ENCODE results near the gene SDHA.
"Not testable (repeated sequence)": the region's sequence is repeated elsewhere in the genome, so short reads cannot be mapped to it uniquely, and the experiment has no call there.

SDHA gene

DNA sequence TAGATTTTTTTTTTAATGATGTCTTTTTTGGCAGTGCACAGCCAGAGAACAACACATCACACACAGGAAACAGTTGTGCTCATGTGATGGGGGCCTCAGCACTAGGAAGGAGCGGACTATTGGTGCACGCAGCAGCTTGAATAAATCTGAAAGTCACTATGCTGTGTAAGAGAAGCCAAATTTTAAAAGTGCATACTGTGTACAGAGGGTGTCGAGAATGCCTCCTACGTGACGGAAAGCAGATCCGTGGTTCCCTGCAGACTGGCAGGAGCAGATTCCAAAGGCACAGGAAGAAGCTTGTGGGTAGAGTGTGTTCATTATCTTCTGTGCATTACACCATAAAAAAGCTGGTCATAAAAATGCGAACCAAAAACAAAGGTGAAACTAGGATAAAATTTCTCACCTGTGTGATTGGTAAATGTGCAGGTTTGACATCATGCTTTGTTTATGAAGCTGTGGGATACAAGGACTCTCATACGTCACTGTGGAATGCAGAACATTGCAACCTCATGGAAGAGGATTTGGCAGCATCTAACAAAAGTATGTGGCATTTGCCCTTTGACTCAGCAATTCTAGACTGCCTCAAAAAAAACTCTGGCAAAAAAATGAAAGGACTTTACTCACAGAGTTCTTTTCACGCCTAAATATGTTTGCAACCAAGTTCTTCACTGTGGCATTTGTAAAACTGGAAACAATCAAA, 45.3 kb downstream of the SDHA start:
- not testable (repeated sequence) for DNase-seq

DNA sequence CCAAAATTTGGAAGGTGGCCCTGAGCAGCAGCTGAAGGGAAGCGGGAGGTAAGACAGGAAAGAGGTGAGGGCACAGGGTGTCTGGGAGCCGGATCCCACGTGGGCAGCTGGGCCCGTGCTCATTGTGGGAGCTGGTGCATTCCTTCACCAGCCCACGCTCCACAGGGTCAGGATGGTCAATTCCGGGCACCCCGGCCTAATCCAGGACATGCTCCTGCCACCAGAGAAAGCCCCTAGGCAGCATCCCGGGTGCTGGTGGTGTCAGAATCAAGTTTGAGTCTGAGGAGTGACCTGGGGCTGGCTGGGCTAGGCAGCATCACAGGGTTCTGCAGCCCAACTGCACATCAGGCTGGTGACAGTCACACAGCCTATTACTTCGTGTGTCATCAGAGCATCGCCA, 46.2 kb downstream of the SDHA start:
- DNase-seq = no peak

DNA sequence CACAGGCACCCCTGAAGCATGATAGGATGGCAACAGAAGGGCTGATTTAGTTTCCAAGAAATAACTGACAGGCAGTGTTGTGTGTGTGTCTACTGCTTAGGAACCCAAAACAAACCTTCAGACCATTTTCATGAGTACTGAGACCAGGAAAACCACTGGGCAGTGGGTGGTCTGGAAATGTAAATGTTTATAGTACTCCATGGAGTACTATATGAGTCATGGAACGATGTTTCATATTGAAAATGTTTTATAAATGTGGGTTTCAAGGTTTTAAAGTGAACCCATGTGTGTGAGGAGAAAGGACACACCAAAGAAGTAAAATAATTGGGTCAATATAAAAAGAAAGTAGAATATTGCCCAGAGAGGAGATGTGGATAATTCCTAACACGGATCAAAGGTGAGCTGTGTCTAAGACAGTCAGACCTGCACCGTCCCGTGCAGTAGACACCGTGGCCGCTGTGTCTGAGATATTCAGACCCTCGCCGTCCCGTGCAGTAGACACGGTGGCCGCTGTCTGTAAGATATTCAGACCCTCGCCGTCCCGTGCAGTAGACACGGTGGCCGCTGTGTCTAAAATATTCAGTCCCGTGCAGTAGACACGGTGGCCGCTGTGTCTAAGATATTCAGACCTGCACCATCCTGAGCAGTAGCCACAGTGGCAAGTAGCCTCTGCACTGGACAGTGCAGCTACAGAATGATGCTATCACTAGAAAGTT, 48.3 kb downstream of the SDHA start:
- not testable (repeated sequence) for DNase-seq

- no peak for DNase-seq
These were observed 49.6 kb downstream of the SDHA start for GRCh38 chr5:267716-268115.

DNA sequence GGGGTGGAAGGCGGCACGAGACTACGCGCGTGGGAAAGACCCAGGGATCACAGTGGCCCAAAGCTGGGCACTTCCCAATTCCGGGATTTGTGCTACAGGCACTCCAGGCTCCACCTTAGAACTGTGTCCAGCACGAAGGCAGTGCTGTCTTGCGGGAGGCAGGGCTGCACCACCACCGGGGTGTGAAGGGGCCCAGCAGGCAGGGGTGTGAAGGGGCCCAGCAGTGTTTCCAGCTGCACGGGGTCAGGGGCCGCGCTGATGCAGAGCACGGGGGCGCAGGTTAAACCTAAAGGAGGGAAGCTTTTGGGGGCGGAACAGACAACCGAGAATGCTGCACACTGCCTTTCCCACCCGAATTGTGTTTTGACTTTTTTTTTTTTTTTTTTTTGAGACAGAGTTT, 52.2 kb downstream of the SDHA start:
- DNase-seq = no peak

DNA sequence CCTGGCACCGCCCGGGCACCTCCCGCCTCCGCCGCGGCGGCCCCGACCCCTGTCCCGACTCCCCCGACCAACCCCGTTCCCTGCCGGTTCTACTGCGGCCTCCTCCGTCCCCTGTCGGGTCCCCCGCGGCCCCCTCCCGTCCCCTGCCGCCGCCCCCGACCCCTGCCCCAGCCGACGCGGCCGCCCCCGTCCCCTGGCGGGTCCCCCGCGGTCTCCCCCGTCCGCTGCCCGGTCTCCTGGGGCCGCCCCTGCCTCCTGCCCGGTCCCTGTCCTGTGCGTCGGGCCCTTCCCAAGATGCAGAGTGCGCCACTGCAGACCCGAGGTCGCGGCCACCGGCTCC, 53.7 kb downstream of the SDHA start:
- DNase-seq = not testable (repeated sequence)

DNA sequence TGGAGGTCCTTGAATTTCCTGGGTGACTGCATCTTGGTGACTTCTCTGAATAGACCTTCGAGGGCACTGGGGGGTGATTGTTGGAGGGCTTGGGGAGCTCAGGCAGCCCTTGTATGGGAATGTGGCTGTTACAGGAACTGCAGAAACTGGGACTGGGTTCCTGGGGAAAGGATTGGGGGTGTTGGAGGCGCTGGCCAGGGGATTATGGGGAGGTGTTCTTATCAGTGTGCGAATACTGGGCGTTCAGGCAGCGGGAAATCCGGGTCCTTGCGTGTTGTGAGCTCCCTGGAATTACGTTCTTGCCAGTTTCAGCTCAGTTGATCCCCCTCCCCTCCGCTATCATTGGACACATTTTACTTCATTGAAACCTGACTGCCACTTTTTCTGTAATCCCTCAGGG, 55.0 kb downstream of the SDHA start:
- not testable (repeated sequence) for DNase-seq

DNA sequence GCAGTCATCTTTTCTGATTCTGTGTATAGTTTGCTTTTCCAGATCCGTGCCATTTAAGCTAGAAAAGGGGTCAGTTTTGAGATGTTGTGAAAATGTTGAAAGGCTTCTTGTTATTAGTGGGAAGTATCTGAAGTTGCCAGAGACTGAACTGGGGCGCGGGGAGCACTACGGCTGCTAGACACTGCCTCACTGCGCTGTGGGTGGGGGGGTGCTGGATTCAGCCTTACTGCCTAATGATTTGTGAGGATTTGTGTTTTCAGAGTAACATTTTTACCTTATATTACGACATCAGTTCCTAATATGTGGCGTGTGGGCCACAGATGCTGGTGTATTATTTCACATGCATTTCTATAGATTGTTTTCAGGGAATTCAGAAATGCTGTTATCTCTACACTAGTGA, 55.4 kb downstream of the SDHA start:
- not testable (repeated sequence) for DNase-seq

- DNase-seq = not testable (repeated sequence)
These were observed 56.2 kb downstream of the SDHA start for GRCh38 chr5:274346-274745.

DNA sequence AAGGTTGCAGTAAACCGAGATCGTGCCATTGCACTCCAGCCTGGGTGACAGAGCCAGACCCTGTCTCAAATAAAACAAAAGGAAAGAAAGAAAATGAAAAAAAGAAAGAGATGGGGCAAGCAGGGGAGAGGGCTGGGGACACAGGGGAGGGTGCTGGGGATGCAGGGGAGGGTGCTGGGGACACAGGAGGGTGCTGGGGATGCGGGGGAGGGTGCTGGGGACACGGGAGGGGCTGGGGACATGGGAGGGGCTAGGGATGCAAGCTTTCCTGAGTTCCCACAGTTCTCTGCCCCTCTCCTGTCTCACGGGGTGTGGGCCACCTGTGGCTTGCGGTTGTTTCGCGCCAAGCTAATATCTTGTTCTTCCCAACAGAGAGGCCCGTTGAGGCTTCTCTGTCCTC, 60.5 kb downstream of the SDHA start:
- no peak for DNase-seq

- DNase-seq = not testable (repeated sequence)
These were observed 61.0 kb downstream of the SDHA start for GRCh38 chr5:279051-279665.

GRCh38 chr5:285991-286557, 68.0 kb downstream of the SDHA start:
- no peak for DNase-seq

GRCh38 chr5:290200-290599, 72.1 kb downstream of the SDHA start:
- DNase-seq = not testable (repeated sequence)

DNA sequence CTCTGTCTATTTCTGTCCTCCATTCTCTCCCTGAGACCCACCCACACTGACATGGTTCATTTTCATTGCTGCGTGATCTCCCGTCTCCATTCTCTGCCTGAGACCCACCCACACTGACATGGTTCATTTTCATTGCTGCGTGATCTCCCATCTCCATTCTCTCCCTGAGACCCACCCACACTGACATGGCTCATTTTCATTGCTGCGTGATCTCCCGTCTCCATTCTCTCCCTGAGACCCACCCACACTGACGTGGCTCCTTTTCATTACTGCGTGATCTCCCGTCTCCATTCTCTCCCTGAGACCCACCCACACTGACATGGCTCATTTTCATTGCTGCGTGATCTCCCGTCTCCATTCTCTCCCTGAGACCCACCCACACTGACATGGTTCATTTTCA, 73.2 kb downstream of the SDHA start:
- DNase-seq = not testable (repeated sequence)

GRCh38 chr5:294788-295187, 76.7 kb downstream of the SDHA start:
- not testable (repeated sequence) for DNase-seq

DNA sequence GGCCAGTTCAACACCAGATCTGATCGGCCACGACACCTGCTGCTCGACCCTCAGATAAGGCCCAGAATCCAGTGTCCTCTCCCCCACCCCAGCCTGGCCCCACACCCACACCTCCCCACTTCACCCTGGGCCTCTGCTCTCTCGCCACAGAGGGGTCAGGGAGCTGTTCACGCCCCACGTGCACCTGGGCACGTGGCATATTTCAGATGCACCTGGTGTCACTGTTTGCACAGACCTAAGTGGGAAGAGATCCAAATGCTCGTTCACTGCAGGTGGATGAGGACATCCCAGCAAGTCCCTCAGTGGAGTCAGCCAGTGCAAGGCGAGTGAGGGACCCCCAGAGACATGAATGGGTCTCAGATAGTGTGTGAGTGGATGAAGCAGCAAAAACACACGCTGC, 78.1 kb downstream of the SDHA start:
- DNase-seq = not testable (repeated sequence)

- DNase-seq = peak; percentile 24 to 59 (median 41)
These were observed 78.8 kb downstream of the SDHA start for GRCh38 chr5:296954-297353.

GRCh38 chr5:297448-297847, 79.3 kb downstream of the SDHA start:
- DNase-seq = not testable (repeated sequence)

DNA sequence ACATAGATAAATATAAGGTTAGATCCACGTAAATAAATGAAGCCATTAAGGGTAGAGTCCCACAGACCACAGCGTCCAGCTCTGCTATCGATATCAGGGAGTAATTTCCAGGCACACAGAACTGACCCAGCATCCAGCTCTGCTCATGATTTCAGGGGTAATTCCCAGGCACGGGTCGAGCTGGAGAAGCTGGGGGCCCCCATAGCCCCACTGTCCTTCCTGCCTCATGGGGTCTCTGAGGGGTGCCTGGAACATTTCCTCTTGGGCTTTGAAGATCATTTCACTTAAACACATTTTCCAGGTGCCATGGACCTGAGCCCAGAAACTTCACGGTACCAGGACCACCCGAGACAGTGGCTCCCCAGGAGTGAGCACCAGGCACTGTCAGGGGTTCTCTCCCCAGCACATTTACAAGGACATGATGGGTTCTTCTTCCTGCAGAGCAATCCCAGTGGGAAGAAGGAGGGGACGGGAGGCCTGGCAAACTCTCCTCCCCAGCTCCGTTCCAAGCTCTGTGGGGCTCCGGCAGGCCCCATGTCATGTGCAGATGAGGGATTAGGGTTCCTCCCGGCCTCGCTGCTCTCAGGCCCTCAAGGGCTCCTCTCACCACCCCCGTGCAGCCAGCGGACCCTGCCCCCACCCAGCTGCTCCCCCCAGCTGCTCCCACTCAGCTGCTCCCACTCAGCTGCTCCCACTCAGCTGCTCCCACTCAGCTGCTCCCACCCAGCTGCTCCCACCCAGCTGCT, 80.0 kb downstream of the SDHA start:
- not testable (repeated sequence) for DNase-seq

DNA sequence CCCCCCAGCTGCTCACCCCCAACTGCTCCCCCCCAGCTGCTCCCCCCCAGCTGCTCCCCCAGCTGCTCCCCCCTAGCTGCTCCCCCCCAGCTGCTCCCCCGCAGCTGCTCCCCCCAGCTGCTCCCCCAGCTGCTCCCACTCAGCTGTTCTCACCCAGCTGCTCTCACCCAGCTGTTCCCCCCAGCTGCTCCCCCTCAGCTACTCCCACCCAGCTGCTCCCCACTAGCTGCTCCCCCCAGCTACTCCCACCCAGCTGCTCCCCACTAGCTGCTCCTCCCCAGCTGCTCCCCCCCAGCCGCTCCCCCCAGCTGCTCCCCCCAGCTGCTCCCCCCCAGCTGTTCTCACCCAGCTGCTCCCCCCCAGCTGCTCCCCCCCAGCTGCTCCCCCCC, 80.6 kb downstream of the SDHA start:
- no peak for DNase-seq

DNA sequence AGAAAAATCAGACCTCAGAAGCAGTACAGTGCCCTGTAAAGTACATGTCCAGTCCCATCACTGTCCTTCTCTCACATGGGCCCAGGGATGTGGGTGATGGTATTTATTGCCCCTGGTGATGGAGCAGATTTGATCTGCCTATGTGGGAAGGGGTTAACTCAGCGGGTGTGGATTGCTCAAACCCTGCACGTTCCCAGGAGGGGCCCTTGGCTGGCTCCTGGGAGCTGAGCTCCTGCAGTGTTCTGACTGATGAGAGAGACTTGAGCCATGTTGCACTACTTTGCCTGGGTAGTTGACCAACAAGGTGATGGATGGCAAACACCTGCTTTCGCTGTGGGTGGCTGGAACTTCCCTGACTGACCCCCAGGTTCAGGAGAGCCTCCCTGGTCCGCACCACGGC, 81.8 kb downstream of the SDHA start:
- not testable (repeated sequence) for DNase-seq

DNA sequence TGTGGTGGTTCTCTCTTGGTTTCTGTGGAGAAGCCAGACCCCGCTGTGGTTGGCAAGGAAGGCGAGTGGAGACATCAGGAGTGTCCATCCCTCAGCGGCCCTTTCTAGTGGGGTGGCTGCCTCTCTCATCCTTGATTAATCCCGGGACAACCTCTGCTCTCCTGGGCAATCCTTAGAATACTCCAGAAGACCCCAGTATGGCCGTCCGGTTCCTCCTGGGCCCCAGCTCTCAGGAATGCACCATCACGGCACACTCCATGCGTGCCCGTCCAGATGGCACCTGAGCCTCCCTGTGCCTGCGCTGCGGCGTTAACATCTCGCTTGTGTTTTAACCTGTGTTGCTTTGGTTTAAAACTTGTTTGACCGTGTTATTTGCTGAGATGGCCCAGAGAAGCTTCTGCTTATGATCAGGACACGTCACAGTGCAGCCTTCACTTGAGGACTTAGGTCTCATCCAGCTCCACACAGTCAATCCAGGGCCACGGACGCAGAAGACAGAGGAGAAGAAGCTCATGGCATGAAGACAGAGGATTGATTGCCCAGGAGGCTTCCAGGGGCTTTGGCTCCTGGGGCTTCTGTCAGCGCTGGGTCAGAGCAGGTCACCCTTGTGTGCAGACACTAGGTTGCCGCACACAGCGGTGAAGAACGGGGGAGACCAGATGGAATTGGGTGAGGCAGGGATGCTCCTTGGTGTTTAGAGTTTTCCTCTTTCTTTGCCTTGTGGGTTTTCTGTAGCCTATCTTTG, 82.7 kb downstream of the SDHA start:
- DNase-seq = not testable (repeated sequence)

Measured in suppressor macrophage (primary cell).